Measurements from ENCODE around the gene SLC9A8. TPM values are rescaled to one million over a fixed set of nuclear protein-coding genes. Genes with fewer than 3 reads are reported as not detected.

Gene SLC9A8
- total and polyA plus RNA-seq, 8 donors = 2.3 to 21.0 (median 11.9) TPM

- TF ChIP-seq POLR2AphosphoS5 (IDR thresholded peaks at IDR 0.05) (no peak), POLR2A (IDR thresholded peaks at IDR 0.05) (no peak), CTCF (IDR thresholded peaks at IDR 0.05) (no peak), EP300 (IDR thresholded peaks at IDR 0.05) (no peak)
- Histone ChIP-seq H3K4me1 (peaks cover 11 to 35% (median 16%) of the 10 kb centered on the region in 4 donors), H3K9me3 (no peaks in the 10 kb centered on the region), H3K4me3 (no peak overlapping the region), H3K27ac (peak overlapping the region; percentile 21 to 80 (median 61)), H3K27me3 (no peaks in the 10 kb centered on the region), H3K36me3 (peaks cover 5 to 61% (median 42%) of the 10 kb centered on the region in 4 donors)
- DNase-seq = no peak
- 79 to 85% (median 85%) methylated on average over 11 to 12 of the region's 12 CpGs for WGBS, 5 donors
- intact Hi-C loops (cut with DNase I; ENCODE audit: low total_unique reads) = no loop called here
These were observed 19.4 kb downstream of the SLC9A8 start for GRCh38 chr20:49831770-49832631.

- peaks cover 11 to 35% (median 16%) of the 10 kb centered on the region in 4 donors for H3K4me1 ChIP-seq
- no peak overlapping the region for H3K4me3 ChIP-seq
- H3K27me3 ChIP-seq = no peaks in the 10 kb centered on the region
- peak overlapping the region; percentile 21 to 80 (median 61) for H3K27ac ChIP-seq
- peaks cover 5 to 54% (median 34%) of the 10 kb centered on the region in 4 donors for H3K36me3 ChIP-seq
- 79 to 84% (median 81%) methylated on average over 13 of the region's 13 CpGs for WGBS, 5 donors
- no peak for TF ChIP-seq POLR2AphosphoS5 (IDR thresholded peaks at IDR 0.05)
- no peak for TF ChIP-seq CTCF (IDR thresholded peaks at IDR 0.05)
- TF ChIP-seq POLR2A (IDR thresholded peaks at IDR 0.05) = no peak
- no peak for TF ChIP-seq EP300 (IDR thresholded peaks at IDR 0.05)
- H3K9me3 ChIP-seq = no peaks in the 10 kb centered on the region
- intact Hi-C loops (cut with DNase I; ENCODE audit: low total_unique reads) = no loop called here
- no peak for DNase-seq
These were observed 20.2 kb downstream of the SLC9A8 start for GRCh38 chr20:49832632-49833327.

- TF ChIP-seq CTCF (IDR thresholded peaks at IDR 0.05) (no peak), POLR2AphosphoS5 (IDR thresholded peaks at IDR 0.05) (no peak), POLR2A (IDR thresholded peaks at IDR 0.05) (no peak), EP300 (IDR thresholded peaks at IDR 0.05) (no peak)
- no peak for DNase-seq
These were observed 20.9 kb downstream of the SLC9A8 start for GRCh38 chr20:49833483-49833882.

GRCh38 chr20:49835031-49835430 lies 22.4 kb downstream of the SLC9A8 start:
- WGBS, 5 donors = 87 to 95% (median 91%) methylated on average over 4 of the region's 4 CpGs
- TF ChIP-seq EP300 (IDR thresholded peaks at IDR 0.05) = no peak
- TF ChIP-seq CTCF (IDR thresholded peaks at IDR 0.05) = no peak
- no peak for TF ChIP-seq POLR2A (IDR thresholded peaks at IDR 0.05)
- TF ChIP-seq POLR2AphosphoS5 (IDR thresholded peaks at IDR 0.05) = no peak
- Histone ChIP-seq H3K27ac (no peak overlapping the region), H3K4me3 (no peak overlapping the region), H3K9me3 (no peaks in the 10 kb centered on the region), H3K4me1 (peaks cover 11 to 35% (median 16%) of the 10 kb centered on the region in 4 donors), H3K36me3 (peaks cover 4 to 52% (median 35%) of the 10 kb centered on the region in 4 donors), H3K27me3 (no peaks in the 10 kb centered on the region)
- intact Hi-C loops (cut with DNase I; ENCODE audit: low total_unique reads) = no loop called here
- no peak for DNase-seq

More at GRCh38 chr20:49833483-49833882, 20.9 kb downstream of the SLC9A8 start:
- Histone ChIP-seq H3K27me3 (no peaks in the 10 kb centered on the region), H3K27ac (peak overlapping the region in 1 of 5 donors; percentile 80), H3K9me3 (no peaks in the 10 kb centered on the region), H3K4me3 (no peak overlapping the region), H3K36me3 (peaks cover 5 to 54% (median 35%) of the 10 kb centered on the region in 4 donors), H3K4me1 (peaks cover 11 to 35% (median 16%) of the 10 kb centered on the region in 4 donors)
- 91 to 98% (median 96%) methylated on average over 4 of the region's 4 CpGs for WGBS, 5 donors
- intact Hi-C loops (cut with DNase I; ENCODE audit: low total_unique reads) = no loop called here

All from stomach (tissue), 9 donors.